GM12872 (cell line): Measurements from ENCODE around the gene PRAMEF10.
"Not testable (repeated sequence)": the region's sequence is repeated elsewhere in the genome, so short reads cannot be mapped to it uniquely, and the experiment has no call there.

Experiments used
- TF ChIP-seq, protein P1 (sequence below): IDR thresholded peaks from 3 replicates; pipeline ENCODE4 v1.5.1; 2011; ENCODE audit warnings: low read depth, mild to moderate bottlenecking, low read length, moderate library complexity; ENCODE audit not compliant: insufficient read depth

PRAMEF10 gene, protein sequence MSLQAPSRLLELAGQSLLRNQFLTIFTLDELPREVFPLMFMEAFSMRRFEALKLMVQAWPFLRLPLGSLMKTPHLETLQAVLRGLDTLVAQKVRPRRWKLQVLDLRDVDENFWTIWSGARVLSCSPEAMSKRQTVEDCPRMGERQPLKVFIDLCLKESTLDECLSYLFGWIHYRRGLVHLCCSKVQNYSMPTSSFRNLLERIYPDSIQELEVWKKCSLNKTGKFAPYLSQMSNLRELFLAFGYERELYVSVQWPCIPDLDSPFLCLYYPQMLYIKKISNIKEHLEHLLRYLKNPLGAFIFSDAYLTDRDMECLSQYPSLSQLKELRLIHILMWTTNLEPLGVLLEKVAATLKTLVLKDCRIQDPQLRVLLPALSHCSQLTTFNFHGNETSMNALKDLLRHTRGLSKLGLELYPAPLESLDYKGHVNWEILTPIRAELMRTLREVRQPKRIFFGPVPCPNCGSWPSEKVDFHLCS

DNA sequence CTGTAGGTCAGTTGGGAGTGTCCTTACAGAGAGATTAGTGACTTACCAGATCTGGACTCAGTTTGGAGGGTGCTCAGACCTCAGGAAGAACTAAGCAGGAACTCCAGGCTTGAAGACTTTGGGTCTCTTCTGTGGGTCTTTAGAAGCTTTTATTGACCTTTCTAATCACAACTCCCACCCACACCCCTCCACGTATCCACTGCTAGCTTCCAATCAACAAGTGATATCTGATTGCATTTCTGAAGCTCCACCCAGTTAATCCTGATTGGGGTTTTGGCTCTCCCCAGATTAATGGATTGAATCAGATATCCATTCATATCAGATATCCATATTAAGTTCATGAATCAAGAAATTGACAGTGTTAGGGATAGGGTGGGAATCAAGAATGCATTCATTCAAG is at the start of gene PRAMEF10:
PRAMEF10 (minus strand) TSS at position 101 of the 400 bp plus-strand sequence. CDS start 2,423 bp downstream, outside the sequence.
- TF ChIP-seq, protein P1, sequence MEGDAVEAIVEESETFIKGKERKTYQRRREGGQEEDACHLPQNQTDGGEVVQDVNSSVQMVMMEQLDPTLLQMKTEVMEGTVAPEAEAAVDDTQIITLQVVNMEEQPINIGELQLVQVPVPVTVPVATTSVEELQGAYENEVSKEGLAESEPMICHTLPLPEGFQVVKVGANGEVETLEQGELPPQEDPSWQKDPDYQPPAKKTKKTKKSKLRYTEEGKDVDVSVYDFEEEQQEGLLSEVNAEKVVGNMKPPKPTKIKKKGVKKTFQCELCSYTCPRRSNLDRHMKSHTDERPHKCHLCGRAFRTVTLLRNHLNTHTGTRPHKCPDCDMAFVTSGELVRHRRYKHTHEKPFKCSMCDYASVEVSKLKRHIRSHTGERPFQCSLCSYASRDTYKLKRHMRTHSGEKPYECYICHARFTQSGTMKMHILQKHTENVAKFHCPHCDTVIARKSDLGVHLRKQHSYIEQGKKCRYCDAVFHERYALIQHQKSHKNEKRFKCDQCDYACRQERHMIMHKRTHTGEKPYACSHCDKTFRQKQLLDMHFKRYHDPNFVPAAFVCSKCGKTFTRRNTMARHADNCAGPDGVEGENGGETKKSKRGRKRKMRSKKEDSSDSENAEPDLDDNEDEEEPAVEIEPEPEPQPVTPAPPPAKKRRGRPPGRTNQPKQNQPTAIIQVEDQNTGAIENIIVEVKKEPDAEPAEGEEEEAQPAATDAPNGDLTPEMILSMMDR, result not testable (repeated sequence)

DNA sequence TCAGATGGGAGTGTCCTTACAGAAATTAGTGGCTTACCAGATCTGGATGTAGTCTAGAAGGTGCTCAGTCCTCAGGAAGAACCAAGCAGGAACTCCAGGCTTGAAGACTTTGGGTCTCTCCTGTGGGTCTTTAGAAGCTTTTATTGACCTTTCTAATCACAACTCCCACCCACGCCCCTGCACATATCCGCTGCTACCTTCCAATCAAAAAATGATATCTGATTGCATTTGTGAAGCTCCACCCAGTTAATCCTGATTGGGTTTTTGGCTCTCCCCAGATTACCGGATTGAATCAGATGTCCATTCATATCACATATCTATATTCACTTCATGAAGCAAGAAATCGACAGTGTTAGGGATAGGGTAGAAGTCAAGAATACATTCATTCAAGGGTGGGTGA is 49.4 kb upstream of the PRAMEF10 start, which contains the start of gene PRAMEF6:
PRAMEF6 (minus strand) TSS at position 101 of the 400 bp plus-strand sequence. CDS start 5,062 bp downstream, outside the sequence.
- TF ChIP-seq, protein P1, result not testable (repeated sequence)

DNA sequence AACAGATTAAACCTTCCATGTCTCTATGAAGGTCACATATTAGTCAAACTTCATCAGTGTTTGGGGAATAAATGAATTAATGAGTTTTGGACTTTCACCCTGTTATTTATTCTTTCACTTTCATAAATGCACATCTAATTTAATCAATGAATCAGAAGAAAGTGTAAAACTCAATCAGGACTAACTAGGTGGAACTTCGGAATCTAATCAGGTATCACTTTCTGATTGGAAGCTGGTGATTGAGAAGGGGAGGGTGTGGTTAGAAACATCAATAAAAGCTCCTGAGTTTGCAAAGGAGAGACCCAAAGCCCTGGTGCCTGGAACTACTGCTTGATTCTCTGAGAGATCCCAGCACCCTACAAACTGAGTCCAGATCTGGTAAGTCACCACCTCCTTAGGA is 18.2 kb upstream of the PRAMEF10 start, which contains the start of gene PRAMEF7:
PRAMEF7 (plus strand) TSS at position 301 of the 400 bp plus-strand sequence. CDS start 1,083 bp downstream, outside the sequence.
- TF ChIP-seq, protein P1, result not testable (repeated sequence)

DNA sequence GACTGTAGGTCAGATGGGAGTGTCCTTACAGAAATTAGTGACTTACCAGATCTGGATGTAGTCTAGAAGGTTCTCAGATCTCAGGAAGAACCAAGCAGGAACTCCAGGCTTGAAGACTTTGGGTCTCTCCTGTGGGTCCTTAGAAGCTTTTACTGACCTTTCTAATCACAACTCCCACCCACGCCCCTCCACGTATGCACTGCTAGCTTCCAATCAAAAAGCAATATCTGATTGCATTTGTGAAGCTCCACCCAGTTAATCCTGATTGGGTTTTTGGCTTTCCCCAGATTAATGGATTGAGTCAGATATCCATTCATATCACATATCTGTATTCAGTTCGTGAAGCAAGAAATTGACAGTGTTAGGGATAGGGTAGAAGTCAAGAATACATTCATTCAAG is 12.0 kb downstream of the PRAMEF10 start, which contains the start of gene PRAMEF4:
PRAMEF4 (minus strand) TSS at position 101 of the 400 bp plus-strand sequence. CDS start 2,807 bp downstream, outside the sequence.
- TF ChIP-seq, protein P1, result not testable (repeated sequence)

DNA sequence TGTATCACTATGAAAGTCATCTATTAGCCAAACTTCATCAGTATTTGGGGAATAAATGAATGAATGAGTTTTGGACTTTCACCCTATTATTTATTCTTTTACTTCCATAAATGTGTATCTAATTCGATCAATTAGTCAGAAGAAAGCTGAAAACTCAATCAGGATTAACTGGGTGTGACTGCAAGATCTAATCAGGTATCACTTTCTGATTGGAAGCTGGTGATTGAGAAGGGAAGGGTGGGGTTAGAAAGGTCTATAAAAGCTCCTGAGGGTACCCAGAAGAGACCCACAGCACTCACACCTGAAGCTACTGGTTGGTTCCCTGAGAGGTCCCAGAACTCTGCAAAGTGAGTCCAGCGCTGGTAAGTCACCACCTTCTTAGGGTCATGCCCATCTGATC is 41.3 kb downstream of the PRAMEF10 start, which contains the start of gene PRAMEF2:
PRAMEF2 (plus strand) TSS at position 301 of the 400 bp plus-strand sequence. CDS start 1,924 bp downstream, outside the sequence.
- TF ChIP-seq, protein P1, result not testable (repeated sequence)

DNA sequence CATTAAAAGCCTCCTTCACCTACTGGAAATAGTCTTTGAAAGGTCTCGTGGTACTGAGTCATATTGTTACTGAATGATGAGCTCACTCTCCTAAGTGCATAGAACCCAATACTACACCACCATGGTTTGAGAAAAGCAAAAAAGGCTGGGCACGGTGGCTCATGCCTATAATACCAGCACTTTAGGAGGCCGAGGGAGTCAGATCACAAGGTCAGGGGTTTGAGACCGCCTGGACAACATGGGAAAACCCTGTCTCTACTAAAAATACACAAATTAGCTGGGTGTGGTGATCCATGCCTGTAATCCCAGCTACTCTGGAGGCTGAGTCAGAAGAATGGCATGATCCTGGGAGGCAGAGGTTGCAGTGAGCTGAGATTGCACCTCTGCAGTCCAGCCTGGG is 46.3 kb downstream of the PRAMEF10 start:
- TF ChIP-seq, protein P1, result no peak

DNA sequence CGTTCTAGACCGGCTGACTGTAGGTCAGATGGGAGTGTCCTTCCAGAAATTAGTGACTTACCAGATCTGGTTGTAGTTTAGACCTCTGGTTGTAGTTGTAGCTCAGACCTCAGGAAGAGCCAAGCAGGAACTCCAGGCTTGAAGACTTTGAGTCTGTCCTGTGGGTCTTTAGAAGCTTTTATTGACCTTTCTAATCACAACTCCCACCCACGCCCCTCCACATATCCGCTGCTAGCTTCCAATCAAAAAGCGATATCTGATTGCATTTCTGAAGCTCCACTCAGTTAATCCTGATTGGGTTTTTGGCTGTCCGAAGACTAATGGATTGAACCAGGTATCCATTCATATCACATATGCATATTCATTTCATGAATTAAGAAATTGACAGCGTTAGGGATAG is 49.5 kb downstream of the PRAMEF10 start, which contains the start of gene HNRNPCL1:
HNRNPCL1 (minus strand) TSS at position 101 of the 400 bp plus-strand sequence. CDS start 431 bp downstream, outside the sequence.
- TF ChIP-seq, protein P1, result not testable (repeated sequence)
